Gastrocnemius medialis (tissue), 4 donors: ENCODE results near the gene AP3S2.

Source experiments
- POLR2A ChIP-seq, 2 donors: fragments of 450-650 bp; IDR thresholded peaks; one replicate each; pipeline ENCODE4 v1.6.1; 2017; ENCODE audit warnings: antibody characterized with exemption in 2 of 2, mild to moderate bottlenecking in 2 of 2, moderate library complexity in 2 of 2
- TF ChIP-seq, protein P1 (sequence below), 5 experiments: fragments of 450-650 bp in 3 of 5; fragments of 200-600 bp in 2 of 5; sonication (generic) in 2 of 5; IDR thresholded peaks in 4 of 5; conservative IDR thresholded peaks in 1 of 5; 1 replicate in 4 of 5; 2 replicates in 1 of 5; pipeline ENCODE4 v1.5.1; 2016 to 2019; ENCODE audit warnings: antibody characterized with exemption in 5 of 5, mild to moderate bottlenecking in 3 of 5, moderate library complexity in 3 of 5

DNA sequence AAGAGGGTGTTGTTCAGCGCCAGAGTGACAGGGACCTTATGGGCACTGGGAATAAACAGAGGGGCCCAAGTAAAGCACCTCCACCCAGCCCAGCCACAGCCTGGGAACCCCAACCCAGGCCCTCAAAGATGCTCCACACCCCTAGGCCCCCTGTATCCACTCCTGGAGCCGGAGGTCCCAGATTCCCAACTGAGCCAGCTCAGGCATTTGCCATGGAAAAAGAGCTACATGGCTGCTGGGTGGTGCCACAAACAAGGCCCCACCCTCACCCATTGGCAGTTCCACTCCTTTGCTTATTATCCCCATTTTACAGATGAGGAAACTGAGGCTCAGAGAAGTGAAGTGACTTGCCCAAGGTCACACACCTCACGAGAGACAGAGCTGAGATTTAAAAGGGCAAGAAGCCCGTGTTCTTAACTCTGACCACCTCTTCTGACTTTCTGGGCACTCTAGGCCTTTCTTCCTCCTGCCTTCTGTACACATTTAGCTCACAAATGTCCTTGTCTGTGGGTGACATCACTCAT, 96.1 kb downstream of the AP3S2 start:
- TF ChIP-seq, protein P1, sequence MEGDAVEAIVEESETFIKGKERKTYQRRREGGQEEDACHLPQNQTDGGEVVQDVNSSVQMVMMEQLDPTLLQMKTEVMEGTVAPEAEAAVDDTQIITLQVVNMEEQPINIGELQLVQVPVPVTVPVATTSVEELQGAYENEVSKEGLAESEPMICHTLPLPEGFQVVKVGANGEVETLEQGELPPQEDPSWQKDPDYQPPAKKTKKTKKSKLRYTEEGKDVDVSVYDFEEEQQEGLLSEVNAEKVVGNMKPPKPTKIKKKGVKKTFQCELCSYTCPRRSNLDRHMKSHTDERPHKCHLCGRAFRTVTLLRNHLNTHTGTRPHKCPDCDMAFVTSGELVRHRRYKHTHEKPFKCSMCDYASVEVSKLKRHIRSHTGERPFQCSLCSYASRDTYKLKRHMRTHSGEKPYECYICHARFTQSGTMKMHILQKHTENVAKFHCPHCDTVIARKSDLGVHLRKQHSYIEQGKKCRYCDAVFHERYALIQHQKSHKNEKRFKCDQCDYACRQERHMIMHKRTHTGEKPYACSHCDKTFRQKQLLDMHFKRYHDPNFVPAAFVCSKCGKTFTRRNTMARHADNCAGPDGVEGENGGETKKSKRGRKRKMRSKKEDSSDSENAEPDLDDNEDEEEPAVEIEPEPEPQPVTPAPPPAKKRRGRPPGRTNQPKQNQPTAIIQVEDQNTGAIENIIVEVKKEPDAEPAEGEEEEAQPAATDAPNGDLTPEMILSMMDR (IDR thresholded peaks at IDR 0.05 in 4 of 5, conservative IDR thresholded peaks at IDR 0.05 in 1 of 5): no peak
- no peak for TF ChIP-seq POLR2A (IDR thresholded peaks at IDR 0.05)
